Upper lobe of left lung (tissue), 6 donors: Measurements from ENCODE around the gene XXYLT1. TPM values are rescaled to one million over a fixed set of nuclear protein-coding genes. Genes with fewer than 3 reads are reported as not detected.
"Not testable (repeated sequence)": the region's sequence is repeated elsewhere in the genome, so short reads cannot be mapped to it uniquely, and the experiment has no call there.

Experiments
- ATAC-seq, 2 donors: fragments of 200-7000 bp; cut with Tn5 transposase; one replicate each; pipeline ENCODE4 v1.9.1; 2022; ENCODE audit warnings: mild to moderate bottlenecking in 2 of 2, moderate library complexity in 2 of 2; ENCODE audit not compliant: low FRiP score in 2 of 2
- DNase-seq, 2 donors: peaks; one replicate each; pipeline ENCODE4 v3.0.0-alpha.2; 2019 to 2020
- H3K27ac ChIP-seq, 4 donors: fragments of 200-600 bp; sonication (generic); one replicate each; pipeline ENCODE4 v1.5.1; 2016 to 2019
- H3K27me3 ChIP-seq, 4 donors: fragments of 200-600 bp; sonication (generic); one replicate each; pipeline ENCODE4 v1.5.1; 2017 to 2019
- H3K36me3 ChIP-seq, 4 donors: fragments of 200-600 bp; sonication (generic); one replicate each; pipeline ENCODE4 v1.5.1; 2016 to 2019
- H3K4me1 ChIP-seq, 4 donors: fragments of 200-600 bp; sonication (generic); one replicate each; pipeline ENCODE4 v1.5.1; 2018 to 2019
- H3K4me3 ChIP-seq, 4 donors: fragments of 200-600 bp; sonication (generic); one replicate each; pipeline ENCODE4 v1.5.1; 2017 to 2019; ENCODE audit warnings: mild to moderate bottlenecking in 2 of 4, moderate library complexity in 1 of 4
- H3K9me3 ChIP-seq, 4 donors: fragments of 200-600 bp; sonication (generic); one replicate each; pipeline ENCODE4 v1.5.1; 2018 to 2019
- EP300 ChIP-seq, 4 donors: sonication (generic); formaldehyde crosslinking; IDR thresholded peaks; one replicate each; pipeline ENCODE4 v1.5.1; 2017; ENCODE audit warnings: antibody characterized with exemption in 4 of 4, control low read depth in 2 of 4
- POLR2A ChIP-seq, 4 donors: fragments of 450-650 bp; IDR thresholded peaks; one replicate each; pipeline ENCODE4 v1.5.1; 2016 to 2017; ENCODE audit warnings: antibody characterized with exemption in 4 of 4, mild to moderate bottlenecking in 2 of 4
- POLR2AphosphoS5 ChIP-seq, 2 donors: sonication (generic); formaldehyde crosslinking; IDR thresholded peaks; one replicate each; pipeline ENCODE4 v1.5.1; 2017; ENCODE audit warnings: antibody characterized with exemption in 2 of 2
- WGBS, 2 donors: methylation state at CpG; one replicate each; pipeline ENCODE4 v1.1.5; 2017 to 2018; 5-methylcytosine and 5-hydroxymethylcytosine counted together
- total RNA-seq, 6 donors: library from RNA; depleted of rRNA in 4 of 6; stranded (reverse); fragments of >200 nt in 4 of 6; gene quantifications; one replicate each; pipeline versions ENCODE4 v1.1.0 to v1.2.1, GENCODE V29; 2016 to 2021
- TF ChIP-seq, protein P1 (sequence below), 6 experiments: fragments of 450-650 bp in 4 of 6; fragments of 200-600 bp in 2 of 6; sonication (generic) in 2 of 6; IDR thresholded peaks; one replicate each; pipeline ENCODE4 v1.5.1; 2016 to 2019; ENCODE audit warnings: antibody characterized with exemption in 6 of 6
- donor health status: DM: no; HTN: no; CAD: no; lungs with moderate emphysema.
- donor health status: DM: no; HTN: yes; CAD: no; lungs with severe emphysema.

Gene XXYLT1
- total RNA-seq, 6 donors from 2014 or later, result 6.3 to 9.6 (median 8.6) TPM

GRCh38 chr3:195236076-195236798 is 34.7 kb downstream of the XXYLT1 start:
- Histone ChIP-seq H3K27me3 (no peaks in the 10 kb centered on the region), H3K36me3 (no peaks in the 10 kb centered on the region), H3K9me3 (peaks cover 0 to 3% (median 0%) of the 10 kb centered on the region in 4 donors), H3K4me1 (peaks cover 19 to 27% (median 22%) of the 10 kb centered on the region in 4 donors), H3K27ac (no peak overlapping the region), H3K4me3 (no peak overlapping the region)
- WGBS, 2 donors, result 92 to 98% methylated on average over 5 of the region's 5 CpGs
- ATAC-seq, result no peak
- peak in 1 of 2 donors; percentile 4 for DNase-seq
- no peak for TF ChIP-seq POLR2A (IDR thresholded peaks at IDR 0.05)

DNA sequence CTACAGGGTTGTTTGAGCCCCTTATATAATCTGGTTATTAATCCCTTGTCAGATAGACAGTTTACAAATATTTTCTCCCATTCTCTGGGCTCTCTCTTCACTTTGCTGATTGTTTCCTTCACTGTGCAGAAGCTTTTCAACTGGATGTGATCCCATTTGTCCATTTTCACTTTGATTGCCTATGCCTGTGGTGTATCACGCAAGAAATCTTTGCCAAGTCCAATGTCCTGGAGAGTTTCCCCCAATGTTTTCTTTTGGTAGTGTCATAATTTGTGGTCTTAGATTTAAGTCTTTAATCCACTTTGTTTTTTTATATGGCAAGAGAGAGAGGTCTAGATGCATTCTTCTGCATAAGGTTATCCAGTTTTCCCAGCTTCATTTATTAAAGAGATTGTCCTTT is 40.7 kb downstream of the XXYLT1 start:
- ATAC-seq (no peak), DNase-seq (no peak)
- Histone ChIP-seq H3K4me1 (no peaks in the 10 kb centered on the region), H3K36me3 (no peaks in the 10 kb centered on the region), H3K27me3 (no peaks in the 10 kb centered on the region), H3K9me3 (no peaks in the 10 kb centered on the region), H3K4me3 (no peak overlapping the region), H3K27ac (no peak overlapping the region)
- TF ChIP-seq, protein P1, sequence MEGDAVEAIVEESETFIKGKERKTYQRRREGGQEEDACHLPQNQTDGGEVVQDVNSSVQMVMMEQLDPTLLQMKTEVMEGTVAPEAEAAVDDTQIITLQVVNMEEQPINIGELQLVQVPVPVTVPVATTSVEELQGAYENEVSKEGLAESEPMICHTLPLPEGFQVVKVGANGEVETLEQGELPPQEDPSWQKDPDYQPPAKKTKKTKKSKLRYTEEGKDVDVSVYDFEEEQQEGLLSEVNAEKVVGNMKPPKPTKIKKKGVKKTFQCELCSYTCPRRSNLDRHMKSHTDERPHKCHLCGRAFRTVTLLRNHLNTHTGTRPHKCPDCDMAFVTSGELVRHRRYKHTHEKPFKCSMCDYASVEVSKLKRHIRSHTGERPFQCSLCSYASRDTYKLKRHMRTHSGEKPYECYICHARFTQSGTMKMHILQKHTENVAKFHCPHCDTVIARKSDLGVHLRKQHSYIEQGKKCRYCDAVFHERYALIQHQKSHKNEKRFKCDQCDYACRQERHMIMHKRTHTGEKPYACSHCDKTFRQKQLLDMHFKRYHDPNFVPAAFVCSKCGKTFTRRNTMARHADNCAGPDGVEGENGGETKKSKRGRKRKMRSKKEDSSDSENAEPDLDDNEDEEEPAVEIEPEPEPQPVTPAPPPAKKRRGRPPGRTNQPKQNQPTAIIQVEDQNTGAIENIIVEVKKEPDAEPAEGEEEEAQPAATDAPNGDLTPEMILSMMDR (IDR thresholded peaks at IDR 0.05), result no peak
- WGBS, 2 donors, result 100% methylated on average over 1 of the region's 1 CpG

DNA sequence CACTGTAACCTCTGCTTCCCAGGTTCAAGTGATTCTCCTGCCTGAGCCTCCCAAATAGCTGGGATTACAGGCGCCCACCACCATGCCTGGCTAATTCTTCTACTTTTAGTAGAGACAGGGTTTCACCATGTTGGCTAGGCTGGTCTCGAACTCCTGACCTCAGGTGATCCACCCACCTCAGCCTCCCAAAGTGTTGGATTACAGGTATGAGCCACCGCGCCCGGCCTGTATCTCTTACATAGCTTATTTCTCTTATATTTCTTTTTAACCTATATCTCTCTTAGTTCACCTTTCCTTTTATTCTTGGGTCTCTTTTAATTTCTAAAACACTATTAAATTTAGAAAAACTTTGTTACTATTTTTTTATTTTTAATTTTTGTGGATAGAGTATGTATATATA is 42.1 kb downstream of the XXYLT1 start:
- not testable (repeated sequence) for DNase-seq, H3K36me3 ChIP-seq, H3K27ac ChIP-seq, H3K27me3 ChIP-seq, H3K4me1 ChIP-seq, ATAC-seq, H3K4me3 ChIP-seq, H3K9me3 ChIP-seq
- 98% methylated on average over 5 of the region's 5 CpGs for WGBS, 2 donors

- H3K4me1 ChIP-seq, result peaks cover 9 to 15% (median 13%) of the 10 kb centered on the region in 4 donors
- ATAC-seq, result no peak
- H3K27me3 ChIP-seq, result no peaks in the 10 kb centered on the region
- no peaks in the 10 kb centered on the region for H3K9me3 ChIP-seq
- no peak overlapping the region for H3K27ac ChIP-seq
- peak in 1 of 2 donors; percentile 19 for DNase-seq
- TF ChIP-seq, protein P1 (IDR thresholded peaks at IDR 0.05), result no peak
- TF ChIP-seq POLR2AphosphoS5 (IDR thresholded peaks at IDR 0.05) (no peak), EP300 (IDR thresholded peaks at IDR 0.05) (no peak), POLR2A (IDR thresholded peaks at IDR 0.05) (no peak)
- no peak overlapping the region for H3K4me3 ChIP-seq
- H3K36me3 ChIP-seq, result no peaks in the 10 kb centered on the region
- WGBS, 2 donors, result 84 to 86% methylated on average over 6 of the region's 6 CpGs
Measured at GRCh38 chr3:195227871-195228270, 43.1 kb downstream of the XXYLT1 start.

DNA sequence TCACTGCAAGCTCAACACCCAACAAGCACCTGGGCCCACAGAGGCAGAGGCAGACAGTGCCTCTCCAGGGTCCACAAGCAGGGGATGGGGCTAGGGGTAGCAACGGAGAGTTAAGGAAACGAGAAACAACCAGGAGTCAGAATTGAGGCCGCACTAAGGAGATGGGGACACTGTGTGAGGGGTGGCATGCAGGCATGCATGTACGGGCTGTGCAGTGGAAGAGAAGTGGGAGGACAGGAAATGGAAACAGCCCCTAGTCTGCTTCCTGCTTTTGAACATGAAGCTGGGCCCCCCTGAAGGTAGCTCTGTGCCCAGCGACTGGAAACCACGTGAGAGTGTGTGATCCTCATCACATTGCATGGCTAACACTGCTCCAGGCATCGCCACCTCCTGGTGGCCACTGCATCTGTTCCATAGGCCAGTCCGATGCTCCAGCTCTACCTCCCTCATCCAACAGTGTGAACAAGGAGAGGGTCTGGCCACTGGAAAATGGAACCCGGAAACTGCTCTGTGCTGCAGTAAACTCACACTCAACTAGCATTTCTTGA is 44.0 kb downstream of the XXYLT1 start:
- ATAC-seq, result no peak
- Histone ChIP-seq H3K4me1 (peaks cover 12 to 19% (median 16%) of the 10 kb centered on the region in 4 donors), H3K9me3 (no peaks in the 10 kb centered on the region), H3K36me3 (no peaks in the 10 kb centered on the region), H3K4me3 (no peak overlapping the region), H3K27ac (no peak overlapping the region), H3K27me3 (no peaks in the 10 kb centered on the region)
- WGBS, 2 donors, result 65 to 73% methylated on average over 7 to 9 of the region's 9 CpGs
- peak in 1 of 2 donors; percentile 22 for DNase-seq
- no peak for TF ChIP-seq POLR2AphosphoS5 (IDR thresholded peaks at IDR 0.05)
- TF ChIP-seq, protein P1 (IDR thresholded peaks at IDR 0.05), result peak in 3 of 6 experiments; percentile 19 to 21 (median 20)

GRCh38 chr3:195226445-195226844 is 44.5 kb downstream of the XXYLT1 start:
- DNase-seq (peak in 1 of 2 donors; percentile 5), ATAC-seq (no peak)
- Histone ChIP-seq H3K27ac (no peak overlapping the region), H3K4me1 (peaks cover 12 to 25% (median 19%) of the 10 kb centered on the region in 4 donors), H3K36me3 (no peaks in the 10 kb centered on the region), H3K27me3 (no peaks in the 10 kb centered on the region), H3K4me3 (no peak overlapping the region), H3K9me3 (no peaks in the 10 kb centered on the region)
- 97 to 98% methylated on average over 7 of the region's 7 CpGs for WGBS, 2 donors
- TF ChIP-seq POLR2AphosphoS5 (IDR thresholded peaks at IDR 0.05), result no peak
- TF ChIP-seq, protein P1 (IDR thresholded peaks at IDR 0.05), result no peak
- TF ChIP-seq EP300 (IDR thresholded peaks at IDR 0.05), result no peak
- TF ChIP-seq POLR2A (IDR thresholded peaks at IDR 0.05), result no peak
